ENCODE results near the gene CBX7.
"Not testable (repeated sequence)": the region's sequence is repeated elsewhere in the genome, so short reads cannot be mapped to it uniquely, and the experiment has no call there.

The CBX7 gene

GRCh38 chr22:39174498-39175352, 22.2 kb upstream of the CBX7 start:
- peak; percentile 70 for DNase-seq (ENCODE audit: low spot score)

GRCh38 chr22:39173787-39174497, 21.5 kb upstream of the CBX7 start:
- DNase-seq (ENCODE audit: low spot score): no peak

GRCh38 chr22:39173050-39173706, 20.7 kb upstream of the CBX7 start:
- DNase-seq (ENCODE audit: low spot score): no peak

- DNase-seq (ENCODE audit: low spot score): not testable (repeated sequence)
Measured at GRCh38 chr22:39172265-39173049, 20.0 kb upstream of the CBX7 start.

DNA sequence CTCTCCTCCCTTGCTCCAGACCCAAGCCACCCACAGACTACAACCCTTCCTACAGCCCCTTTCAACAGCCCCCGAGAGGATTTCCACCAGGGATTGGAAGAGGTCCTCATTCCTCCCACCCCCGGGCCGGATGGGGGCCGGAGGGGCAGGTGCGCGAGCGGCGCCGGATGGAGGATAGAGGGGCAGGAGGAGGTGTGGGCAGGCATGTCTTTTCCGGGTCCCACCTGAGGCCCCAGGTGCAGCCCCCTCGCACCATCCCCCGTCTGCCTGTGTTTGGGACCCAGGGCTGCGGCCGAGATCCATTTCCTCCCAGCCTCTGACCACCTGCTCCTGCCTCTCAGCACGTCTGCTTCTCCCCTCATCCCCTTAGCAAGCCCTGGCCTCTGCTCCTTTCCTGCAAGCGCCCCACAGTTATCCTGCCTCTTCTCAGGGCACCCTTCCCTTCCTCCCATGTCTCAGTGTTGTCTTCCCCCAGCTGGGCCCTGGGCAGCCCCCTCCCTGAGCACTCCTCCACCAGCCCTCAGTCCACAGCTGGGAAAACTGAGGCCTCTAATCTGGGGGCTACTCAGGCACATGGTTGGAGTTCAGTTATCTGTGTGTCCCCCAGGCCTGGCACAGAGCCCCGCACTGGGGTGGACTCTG, 19.3 kb upstream of the CBX7 start:
- no peak for DNase-seq (ENCODE audit: low spot score)

- DNase-seq (ENCODE audit: low spot score): peak; percentile 60
Measured at GRCh38 chr22:39170825-39171622, 18.5 kb upstream of the CBX7 start.

DNA sequence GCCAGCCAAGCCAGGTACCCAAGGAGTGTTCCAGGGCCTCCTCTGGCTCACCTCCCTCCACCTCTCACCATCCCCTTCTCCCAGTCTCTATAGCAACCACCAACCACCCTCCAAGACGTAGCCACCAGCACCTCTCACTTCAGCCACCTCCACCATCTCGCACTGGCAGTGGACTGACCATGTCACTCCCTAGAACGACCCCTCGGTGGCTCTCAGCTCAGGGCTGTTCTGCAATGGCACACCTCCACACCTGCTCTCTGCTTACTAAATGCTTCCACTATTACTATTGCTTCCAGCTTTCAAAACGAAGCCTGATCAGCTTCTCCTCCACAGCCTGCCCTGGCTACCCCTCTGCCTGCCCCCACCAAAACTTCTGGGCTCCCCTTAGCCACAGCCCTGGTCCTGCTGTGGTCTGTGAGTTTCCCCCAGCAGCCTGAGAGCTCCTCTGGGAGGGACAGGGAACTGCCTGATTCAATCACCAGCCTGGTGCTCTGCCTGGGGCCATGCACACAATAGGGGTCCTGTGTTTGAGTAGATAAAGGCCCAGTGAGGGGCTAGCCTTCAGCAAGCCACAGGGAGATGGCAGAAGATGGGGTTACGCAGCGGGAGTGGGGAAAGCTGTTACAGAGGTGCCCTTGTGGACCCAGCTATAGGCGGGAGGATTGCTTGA, 17.5 kb upstream of the CBX7 start:
- no peak for DNase-seq (ENCODE audit: low spot score)

- no peak for DNase-seq (ENCODE audit: low spot score)
Measured at GRCh38 chr22:39166547-39166946, 14.1 kb upstream of the CBX7 start.

DNA sequence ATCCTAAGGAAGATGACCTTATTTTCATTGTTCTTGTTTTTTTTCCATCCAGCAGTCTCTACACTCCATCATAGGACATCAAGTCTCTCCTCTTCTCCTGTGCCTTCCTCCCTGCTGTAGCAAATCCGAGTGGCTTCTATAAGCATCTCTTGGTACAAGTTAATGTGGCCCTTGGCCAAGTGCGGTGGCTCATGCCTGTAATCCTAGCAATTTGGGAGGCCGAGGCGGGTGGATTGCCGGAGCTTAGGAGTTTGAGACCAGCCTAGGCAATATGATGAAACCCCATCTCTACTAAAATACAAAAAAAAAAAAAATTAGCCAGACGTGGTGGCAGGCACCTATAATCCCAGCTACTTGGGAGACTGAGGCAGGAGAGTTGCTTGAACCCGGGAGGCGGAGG, 3.6 kb upstream of the CBX7 start:
- DNase-seq (ENCODE audit: low spot score): not testable (repeated sequence)

DNA sequence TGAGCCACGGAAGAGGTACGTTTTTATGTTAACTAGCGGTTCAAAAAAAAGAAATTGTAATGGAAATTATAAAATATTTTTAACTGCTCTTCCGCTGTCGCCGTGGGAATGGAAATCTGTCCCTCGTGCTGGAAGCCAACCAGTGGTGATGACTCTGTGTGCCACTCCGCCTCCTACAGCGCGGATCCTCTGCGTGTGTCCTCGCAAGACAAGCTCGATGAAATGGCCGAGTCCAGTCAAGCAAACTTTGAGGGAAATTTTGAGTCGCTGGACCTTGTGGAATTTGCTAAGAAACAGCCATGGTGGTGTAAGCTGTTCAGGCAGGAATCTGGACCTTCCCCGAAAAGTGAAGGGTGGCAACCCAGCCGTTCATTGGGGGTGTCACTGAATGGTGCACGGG, 2.9 kb upstream of the CBX7 start:
- no peak for DNase-seq (ENCODE audit: low spot score)

DNA sequence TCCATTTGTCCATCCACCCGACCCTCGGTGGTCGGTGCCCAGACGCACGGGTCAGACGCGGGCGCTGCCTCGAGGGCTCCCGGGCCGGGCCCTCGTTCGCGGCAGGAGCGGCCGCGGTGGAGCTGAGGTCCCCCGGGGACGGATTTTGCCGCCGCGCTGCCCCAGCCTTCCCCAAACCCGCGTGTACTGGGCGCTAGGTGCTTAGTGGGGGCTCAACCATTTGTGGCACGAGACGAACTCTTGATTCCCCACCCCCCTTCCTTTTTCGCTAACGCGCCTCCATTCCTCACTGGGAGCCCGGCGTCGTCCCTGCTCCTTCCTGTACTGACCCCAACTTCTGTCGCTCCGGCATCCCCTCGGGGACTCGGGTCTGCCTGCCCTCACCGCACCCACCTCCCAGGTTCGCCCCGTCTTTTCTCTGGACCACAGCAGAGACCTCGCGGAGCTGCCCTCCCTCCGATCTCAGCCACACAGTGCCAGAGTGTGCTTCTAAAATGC, 789 bp upstream of the CBX7 start:
- no peak for DNase-seq (ENCODE audit: low spot score)

GRCh38 chr22:39152024-39152510, 413 bp downstream of the CBX7 start:
- DNase-seq (ENCODE audit: low spot score): no peak

- no peak for DNase-seq (ENCODE audit: low spot score)
Measured at GRCh38 chr22:39151329-39151975, 1.0 kb downstream of the CBX7 start.

- no peak for DNase-seq (ENCODE audit: low spot score)
Measured at GRCh38 chr22:39150848-39151215, 1.6 kb downstream of the CBX7 start.

- no peak for DNase-seq (ENCODE audit: low spot score)
Measured at GRCh38 chr22:39149915-39150847, 2.3 kb downstream of the CBX7 start.

- DNase-seq (ENCODE audit: low spot score): no peak
Measured at GRCh38 chr22:39148727-39149535, 3.5 kb downstream of the CBX7 start.

DNA sequence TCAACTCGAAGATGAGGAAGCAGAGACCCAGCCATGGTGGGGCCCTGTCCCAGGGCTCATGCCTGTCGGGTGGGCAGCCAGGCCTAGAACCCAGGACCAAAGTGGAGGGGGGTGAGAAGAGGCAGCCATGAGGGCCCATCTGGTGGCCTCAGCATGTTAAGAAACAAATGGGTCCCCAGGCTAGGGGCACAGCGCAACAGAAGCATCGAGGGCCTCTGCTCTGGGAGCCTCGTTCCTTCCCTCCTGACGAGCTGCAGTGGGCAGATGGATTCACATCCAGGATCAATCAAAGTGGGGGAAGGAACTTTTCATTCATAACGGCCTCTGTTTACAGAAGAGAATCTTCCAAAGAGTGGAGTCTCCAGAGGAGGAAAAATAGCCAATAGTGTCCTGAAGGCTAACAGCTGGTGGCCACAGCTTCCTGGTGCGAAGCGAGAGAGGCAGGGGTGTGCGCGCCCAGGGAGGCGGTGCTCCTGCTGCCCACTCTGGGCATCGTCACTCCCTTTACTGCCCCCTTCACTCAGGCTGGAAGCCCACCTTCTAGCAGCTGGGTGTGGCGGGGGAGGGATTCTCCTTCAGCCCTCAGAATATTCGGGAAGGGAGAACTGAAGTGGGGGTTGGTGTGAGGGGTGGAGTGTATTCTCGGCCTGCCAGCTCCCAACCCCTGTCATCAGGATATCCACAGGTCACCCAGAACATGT, 4.3 kb downstream of the CBX7 start:
- DNase-seq (ENCODE audit: low spot score): no peak
